Coronary artery (tissue), 2 donors: ENCODE measurements around the gene ADAMTS18.

Experiments used
- DNase-seq: peaks from one replicate; pipeline ENCODE4 v3.0.0-alpha.2; 2017; ENCODE audit warnings: low spot score
- H3K27ac ChIP-seq, 2 donors: fragments of 200-600 bp; sonication (generic); one replicate each; pipeline ENCODE4 v1.5.1; 2016 to 2019
- H3K4me3 ChIP-seq: fragments of 200-600 bp; sonication (generic); 2 replicates; pipeline ENCODE4 v1.5.1; 2016; ENCODE audit warnings: mild to moderate bottlenecking, moderate library complexity
- TF ChIP-seq, protein P1 (sequence below): fragments of 200-600 bp; sonication (generic); IDR thresholded peaks from one replicate; pipeline ENCODE4 v1.5.1; 2019; ENCODE audit warnings: antibody characterized with exemption

The ADAMTS18 gene

GRCh38 chr16:77416939-77417480 is 17.8 kb downstream of the ADAMTS18 start:
- no peak overlapping the region for H3K4me3 ChIP-seq
- TF ChIP-seq, protein P1, sequence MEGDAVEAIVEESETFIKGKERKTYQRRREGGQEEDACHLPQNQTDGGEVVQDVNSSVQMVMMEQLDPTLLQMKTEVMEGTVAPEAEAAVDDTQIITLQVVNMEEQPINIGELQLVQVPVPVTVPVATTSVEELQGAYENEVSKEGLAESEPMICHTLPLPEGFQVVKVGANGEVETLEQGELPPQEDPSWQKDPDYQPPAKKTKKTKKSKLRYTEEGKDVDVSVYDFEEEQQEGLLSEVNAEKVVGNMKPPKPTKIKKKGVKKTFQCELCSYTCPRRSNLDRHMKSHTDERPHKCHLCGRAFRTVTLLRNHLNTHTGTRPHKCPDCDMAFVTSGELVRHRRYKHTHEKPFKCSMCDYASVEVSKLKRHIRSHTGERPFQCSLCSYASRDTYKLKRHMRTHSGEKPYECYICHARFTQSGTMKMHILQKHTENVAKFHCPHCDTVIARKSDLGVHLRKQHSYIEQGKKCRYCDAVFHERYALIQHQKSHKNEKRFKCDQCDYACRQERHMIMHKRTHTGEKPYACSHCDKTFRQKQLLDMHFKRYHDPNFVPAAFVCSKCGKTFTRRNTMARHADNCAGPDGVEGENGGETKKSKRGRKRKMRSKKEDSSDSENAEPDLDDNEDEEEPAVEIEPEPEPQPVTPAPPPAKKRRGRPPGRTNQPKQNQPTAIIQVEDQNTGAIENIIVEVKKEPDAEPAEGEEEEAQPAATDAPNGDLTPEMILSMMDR: no peak
- no peak overlapping the region for H3K27ac ChIP-seq
- no peak for DNase-seq

- DNase-seq: no peak
- no peak overlapping the region for H3K27ac ChIP-seq
- TF ChIP-seq, protein P1: no peak
- H3K4me3 ChIP-seq: no peak overlapping the region
Measured at GRCh38 chr16:77414752-77415231, 20.0 kb downstream of the ADAMTS18 start.

DNA sequence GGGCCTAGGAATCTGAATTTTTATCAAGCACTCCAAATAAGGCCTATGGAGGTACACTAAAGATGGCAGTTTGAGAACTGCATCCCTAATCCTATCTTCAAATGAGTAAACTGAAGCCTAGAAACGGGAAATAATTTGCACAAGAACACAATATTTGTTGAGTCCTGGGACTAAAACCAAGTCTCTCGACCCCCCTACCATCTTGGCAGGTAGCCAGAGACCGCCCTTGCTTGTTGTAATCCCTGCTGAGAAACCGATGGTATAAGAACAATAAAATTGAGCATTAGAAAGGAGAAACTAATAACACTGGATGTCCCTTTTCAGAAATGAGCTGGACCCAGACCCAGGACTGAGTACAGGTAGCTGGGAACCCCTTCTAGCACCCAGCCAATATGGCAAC is 24.4 kb downstream of the ADAMTS18 start:
- H3K4me3 ChIP-seq: no peak overlapping the region
- TF ChIP-seq, protein P1: no peak
- DNase-seq: no peak
- no peak overlapping the region for H3K27ac ChIP-seq

DNA sequence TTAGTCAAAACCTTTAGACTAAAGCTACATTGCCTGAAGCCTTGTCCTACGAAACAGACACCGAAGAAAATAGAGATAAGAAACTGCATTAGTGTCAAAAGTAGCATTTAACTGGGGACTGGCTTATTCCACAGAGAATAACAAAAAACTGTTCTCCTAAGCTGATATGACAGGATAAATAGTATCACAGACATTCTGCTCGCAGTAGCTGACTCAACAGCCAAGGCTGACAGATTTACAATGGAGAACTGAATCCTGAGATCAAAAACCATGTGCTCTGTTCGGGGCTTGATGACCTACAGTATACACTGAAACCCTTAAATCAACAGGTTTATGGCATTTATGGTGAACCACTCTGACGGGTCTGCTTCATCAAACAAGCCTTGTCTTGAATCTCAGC is 25.5 kb downstream of the ADAMTS18 start:
- no peak for DNase-seq
- Histone ChIP-seq H3K27ac (no peak overlapping the region), H3K4me3 (no peak overlapping the region)
- TF ChIP-seq, protein P1: no peak

DNA sequence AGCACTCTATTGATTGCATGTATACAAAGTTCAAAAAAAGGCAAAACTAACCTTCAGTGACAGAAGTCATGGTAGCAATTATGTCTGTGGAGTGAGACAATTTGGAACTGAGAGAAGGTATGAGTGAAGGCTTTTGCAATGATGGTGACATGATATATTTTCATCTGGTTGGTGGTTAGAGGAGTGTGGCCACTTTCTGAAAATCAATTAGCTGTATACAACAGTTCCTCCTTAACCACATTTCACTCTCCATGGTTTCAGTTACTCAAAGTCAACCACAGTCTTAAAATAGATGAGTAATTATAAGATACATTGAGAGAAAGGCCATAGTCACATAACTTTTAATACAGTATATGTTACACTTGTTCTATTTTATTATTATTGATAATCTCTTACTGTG is 26.2 kb downstream of the ADAMTS18 start:
- H3K27ac ChIP-seq: no peak overlapping the region
- TF ChIP-seq, protein P1: no peak
- H3K4me3 ChIP-seq: no peak overlapping the region
- no peak for DNase-seq

GRCh38 chr16:77406680-77407079 is 28.2 kb downstream of the ADAMTS18 start:
- DNase-seq: no peak
- Histone ChIP-seq H3K27ac (no peak overlapping the region), H3K4me3 (no peak overlapping the region)
- TF ChIP-seq, protein P1: no peak

GRCh38 chr16:77404775-77405174 is 30.1 kb downstream of the ADAMTS18 start:
- Histone ChIP-seq H3K4me3 (no peak overlapping the region), H3K27ac (no peak overlapping the region)
- TF ChIP-seq, protein P1: no peak
- no peak for DNase-seq
